Heart left ventricle (tissue), 13 donors: ENCODE data around the gene TXNL4A.

Experiments
- POLR2A ChIP-seq, 2 donors: fragments of 450-650 bp; IDR thresholded peaks; one replicate each; pipeline ENCODE4 v1.6.1; 2017; ENCODE audit warnings: antibody characterized with exemption in 2 of 2, mild to moderate bottlenecking in 2 of 2, moderate library complexity in 2 of 2
- TF ChIP-seq, protein P1 (sequence below), 12 donors: fragments of 200-600 bp; sonication (generic) in 4 of 12; IDR thresholded peaks; one replicate each; pipeline versions ENCODE4 v1.5.0 to v1.8.0; 2018 to 2022; ENCODE audit warnings: antibody characterized with exemption in 12 of 12, mild to moderate bottlenecking in 5 of 12
- donor health status: ischemic (EF 13 %, LVEDD 7.1; RV severe dilation, severe dysfunction).
- donor health status: DM: no; HTN: yes; CAD: no.
- donor health status: DM: no; HTN: no; CAD: no.
- donor health status: ischemic (EF 25% LVEDD 6.9; RV normal size, moderate dysfunction).
- donor health status: ischemic (EF 25% LVEDD 5.7; RV mildly dilated, moderate dysfunction).
- donor health status: ischemic (EF 35%, LVEDD 5.7; RV mildly dilated, moderate dysfunction).
- donor health status: nonischemic (EF 11% LVEDD 7.7; RV severe dilation, severe dysfunction).
- donor health status: DM: yes; HTN: yes; CAD: no.
- donor health status: PGD.
- donor health status: ischemic (EF 29% LVEDD 5.4; RV normal size, mild dysfunction).
- donor health status: nonischemic (EF 23%, LVEDD 6.1; RV moderate dilation, normal function).

GRCh38 chr18:79943608-79944125, 44.7 kb downstream of the TXNL4A start:
- TF ChIP-seq, protein P1, sequence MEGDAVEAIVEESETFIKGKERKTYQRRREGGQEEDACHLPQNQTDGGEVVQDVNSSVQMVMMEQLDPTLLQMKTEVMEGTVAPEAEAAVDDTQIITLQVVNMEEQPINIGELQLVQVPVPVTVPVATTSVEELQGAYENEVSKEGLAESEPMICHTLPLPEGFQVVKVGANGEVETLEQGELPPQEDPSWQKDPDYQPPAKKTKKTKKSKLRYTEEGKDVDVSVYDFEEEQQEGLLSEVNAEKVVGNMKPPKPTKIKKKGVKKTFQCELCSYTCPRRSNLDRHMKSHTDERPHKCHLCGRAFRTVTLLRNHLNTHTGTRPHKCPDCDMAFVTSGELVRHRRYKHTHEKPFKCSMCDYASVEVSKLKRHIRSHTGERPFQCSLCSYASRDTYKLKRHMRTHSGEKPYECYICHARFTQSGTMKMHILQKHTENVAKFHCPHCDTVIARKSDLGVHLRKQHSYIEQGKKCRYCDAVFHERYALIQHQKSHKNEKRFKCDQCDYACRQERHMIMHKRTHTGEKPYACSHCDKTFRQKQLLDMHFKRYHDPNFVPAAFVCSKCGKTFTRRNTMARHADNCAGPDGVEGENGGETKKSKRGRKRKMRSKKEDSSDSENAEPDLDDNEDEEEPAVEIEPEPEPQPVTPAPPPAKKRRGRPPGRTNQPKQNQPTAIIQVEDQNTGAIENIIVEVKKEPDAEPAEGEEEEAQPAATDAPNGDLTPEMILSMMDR (IDR thresholded peaks at IDR 0.05) = no peak
- TF ChIP-seq POLR2A (IDR thresholded peaks at IDR 0.05) = no peak
